Neuron (in vitro differentiated cells): ENCODE results near the gene C3orf33.
"Not testable (repeated sequence)": the region's sequence is repeated elsewhere in the genome, so short reads cannot be mapped to it uniquely, and the experiment has no call there.

Experiments
- H2AFZ ChIP-seq: one replicate; pipeline ENCODE4 v1.6.1; 2013; ENCODE audit warnings: low read depth, mild to moderate bottlenecking, inconsistent platforms, low read length, moderate library complexity
- H3K27me3 ChIP-seq: one replicate; pipeline ENCODE4 v1.6.1; 2013; ENCODE audit warnings: low read length; ENCODE audit not compliant: insufficient read depth
- H3K36me3 ChIP-seq: one replicate; pipeline ENCODE4 v1.6.1; 2013; ENCODE audit warnings: low read length; ENCODE audit not compliant: insufficient read depth
- H3K4me1 ChIP-seq: one replicate; pipeline ENCODE4 v1.6.1; 2013; ENCODE audit warnings: low read length; ENCODE audit not compliant: insufficient read depth
- H3K4me3 ChIP-seq: 2 replicates; pipeline ENCODE4 v1.5.1; 2013; ENCODE audit warnings: mild to moderate bottlenecking, low read length, moderate library complexity
- H3K9me3 ChIP-seq: one replicate; pipeline ENCODE4 v1.6.1; 2013; ENCODE audit warnings: low read length

Gene C3orf33

GRCh38 chr3:155813224-155813623, 7.1 kb upstream of the C3orf33 start:
- H3K4me3 ChIP-seq, H2AFZ ChIP-seq, H3K36me3 ChIP-seq, H3K4me1 ChIP-seq, H3K27me3 ChIP-seq, H3K9me3 ChIP-seq: not testable (repeated sequence)

GRCh38 chr3:155809181-155809580, 3.1 kb upstream of the C3orf33 start:
- Histone ChIP-seq H2AFZ (no peak overlapping the region), H3K36me3 (no peaks in the 10 kb centered on the region), H3K4me3 (no peak overlapping the region), H3K9me3 (no peaks in the 10 kb centered on the region), H3K27me3 (no peaks in the 10 kb centered on the region), H3K4me1 (no peaks in the 10 kb centered on the region)

GRCh38 chr3:155807823-155808222, 1.7 kb upstream of the C3orf33 start:
- no peaks in the 10 kb centered on the region for H3K36me3 ChIP-seq
- no peaks in the 10 kb centered on the region for H3K27me3 ChIP-seq

GRCh38 chr3:155805204-155805801, 775 bp downstream of the C3orf33 start:
- no peaks in the 10 kb centered on the region for H3K4me1 ChIP-seq
- H3K9me3 ChIP-seq, result no peaks in the 10 kb centered on the region
- no peaks in the 10 kb centered on the region for H3K27me3 ChIP-seq

More at GRCh38 chr3:155807823-155808222, 1.7 kb upstream of the C3orf33 start:
- no peaks in the 10 kb centered on the region for H3K9me3 ChIP-seq
- H2AFZ ChIP-seq, result no peak overlapping the region
- H3K4me1 ChIP-seq, result no peaks in the 10 kb centered on the region
- H3K4me3 ChIP-seq, result no peak overlapping the region

GRCh38 chr3:155804323-155804722, 1.8 kb downstream of the C3orf33 start:
- Histone ChIP-seq H3K9me3 (no peaks in the 10 kb centered on the region), H3K27me3 (no peaks in the 10 kb centered on the region), H2AFZ (no peak overlapping the region), H3K4me1 (no peaks in the 10 kb centered on the region), H3K36me3 (peaks cover 4% of the 10 kb centered on the region), H3K4me3 (no peak overlapping the region)

More at GRCh38 chr3:155805204-155805801, 775 bp downstream of the C3orf33 start:
- no peak overlapping the region for H2AFZ ChIP-seq
- no peaks in the 10 kb centered on the region for H3K36me3 ChIP-seq
- H3K4me3 ChIP-seq, result peak overlapping the region; percentile 73

GRCh38 chr3:155792532-155792931, 13.5 kb downstream of the C3orf33 start:
- Histone ChIP-seq H3K36me3 (peaks cover 3% of the 10 kb centered on the region), H3K27me3 (no peaks in the 10 kb centered on the region), H2AFZ (no peak overlapping the region), H3K9me3 (peaks cover 13% of the 10 kb centered on the region), H3K4me1 (no peaks in the 10 kb centered on the region), H3K4me3 (no peak overlapping the region)

- no peaks in the 10 kb centered on the region for H3K27me3 ChIP-seq
- H3K36me3 ChIP-seq, result peaks cover 3% of the 10 kb centered on the region
- H3K9me3 ChIP-seq, result peaks cover 13% of the 10 kb centered on the region
- H3K4me1 ChIP-seq, result no peaks in the 10 kb centered on the region
- no peak overlapping the region for H3K4me3 ChIP-seq
- H2AFZ ChIP-seq, result no peak overlapping the region
These were observed 14.9 kb downstream of the C3orf33 start for GRCh38 chr3:155791190-155791589.

GRCh38 chr3:155790272-155790925, 15.7 kb downstream of the C3orf33 start:
- Histone ChIP-seq H2AFZ (no peak overlapping the region), H3K4me3 (no peak overlapping the region), H3K36me3 (peaks cover 3% of the 10 kb centered on the region), H3K4me1 (no peaks in the 10 kb centered on the region), H3K9me3 (peaks cover 13% of the 10 kb centered on the region), H3K27me3 (no peaks in the 10 kb centered on the region)

GRCh38 chr3:155785662-155786295, 20.3 kb downstream of the C3orf33 start:
- Histone ChIP-seq H3K4me3 (no peak overlapping the region), H3K36me3 (no peaks in the 10 kb centered on the region), H3K27me3 (no peaks in the 10 kb centered on the region), H2AFZ (no peak overlapping the region), H3K9me3 (no peaks in the 10 kb centered on the region), H3K4me1 (no peaks in the 10 kb centered on the region)

- Histone ChIP-seq H3K27me3 (no peaks in the 10 kb centered on the region), H2AFZ (no peak overlapping the region), H3K9me3 (peaks cover 3% of the 10 kb centered on the region), H3K4me1 (no peaks in the 10 kb centered on the region), H3K36me3 (peaks cover 5% of the 10 kb centered on the region), H3K4me3 (no peak overlapping the region)
These were observed 23.6 kb downstream of the C3orf33 start for GRCh38 chr3:155782390-155782953.

- H3K4me3 ChIP-seq, result no peak overlapping the region
- H2AFZ ChIP-seq, result no peak overlapping the region
- H3K9me3 ChIP-seq, result peaks cover 3% of the 10 kb centered on the region
- peaks cover 5% of the 10 kb centered on the region for H3K36me3 ChIP-seq
- H3K27me3 ChIP-seq, result no peaks in the 10 kb centered on the region
- H3K4me1 ChIP-seq, result no peaks in the 10 kb centered on the region
These were observed 25.8 kb downstream of the C3orf33 start for GRCh38 chr3:155780291-155780690.

GRCh38 chr3:155778462-155778861, 27.6 kb downstream of the C3orf33 start:
- H2AFZ ChIP-seq, result no peak overlapping the region
- no peaks in the 10 kb centered on the region for H3K27me3 ChIP-seq
- no peaks in the 10 kb centered on the region for H3K4me1 ChIP-seq
- no peak overlapping the region for H3K4me3 ChIP-seq
- peaks cover 5% of the 10 kb centered on the region for H3K36me3 ChIP-seq
- H3K9me3 ChIP-seq, result peaks cover 3% of the 10 kb centered on the region

GRCh38 chr3:155772801-155773200, 33.3 kb downstream of the C3orf33 start:
- H3K4me1 ChIP-seq, result no peaks in the 10 kb centered on the region
- peaks cover 8% of the 10 kb centered on the region for H3K9me3 ChIP-seq
- H3K4me3 ChIP-seq, result no peak overlapping the region
- no peak overlapping the region for H2AFZ ChIP-seq
- no peaks in the 10 kb centered on the region for H3K27me3 ChIP-seq
- peaks cover 9% of the 10 kb centered on the region for H3K36me3 ChIP-seq
